GM19463 (cell line): ENCODE results near the gene RREB1.

Experiments used
- ATAC-seq: cut with Tn5 transposase; IDR thresholded peaks from one replicate; pipeline ENCODE4 v1.9.1; 2021; ENCODE audit warnings: mild to moderate bottlenecking, moderate library complexity; ENCODE audit not compliant: unreplicated experiment

Gene RREB1

GRCh38 chr6:7282097-7282906, 174.5 kb downstream of the RREB1 start:
- ATAC-seq: no peak

GRCh38 chr6:7283676-7284075, 175.9 kb downstream of the RREB1 start:
- no peak for ATAC-seq

GRCh38 chr6:7285416-7285815, 177.7 kb downstream of the RREB1 start:
- no peak for ATAC-seq

DNA sequence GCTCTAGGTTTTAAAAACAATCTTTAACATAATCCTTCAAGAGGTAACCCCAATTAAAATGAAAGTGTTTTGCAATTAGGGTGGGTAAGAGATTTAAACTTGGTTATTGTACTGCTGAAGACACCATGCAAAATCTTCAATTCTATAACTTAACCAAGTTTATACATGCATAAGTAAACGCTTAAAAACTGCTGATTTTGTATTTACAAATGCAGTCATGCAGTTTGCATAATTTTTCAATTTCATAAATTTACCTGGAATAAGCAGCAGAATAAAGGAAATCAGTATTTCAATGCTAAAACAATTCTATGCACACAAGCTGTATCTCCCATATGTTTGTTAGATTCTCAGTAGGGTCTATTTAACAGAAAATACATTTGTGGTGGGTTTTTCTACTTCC, 182.3 kb downstream of the RREB1 start:
- ATAC-seq: no peak

DNA sequence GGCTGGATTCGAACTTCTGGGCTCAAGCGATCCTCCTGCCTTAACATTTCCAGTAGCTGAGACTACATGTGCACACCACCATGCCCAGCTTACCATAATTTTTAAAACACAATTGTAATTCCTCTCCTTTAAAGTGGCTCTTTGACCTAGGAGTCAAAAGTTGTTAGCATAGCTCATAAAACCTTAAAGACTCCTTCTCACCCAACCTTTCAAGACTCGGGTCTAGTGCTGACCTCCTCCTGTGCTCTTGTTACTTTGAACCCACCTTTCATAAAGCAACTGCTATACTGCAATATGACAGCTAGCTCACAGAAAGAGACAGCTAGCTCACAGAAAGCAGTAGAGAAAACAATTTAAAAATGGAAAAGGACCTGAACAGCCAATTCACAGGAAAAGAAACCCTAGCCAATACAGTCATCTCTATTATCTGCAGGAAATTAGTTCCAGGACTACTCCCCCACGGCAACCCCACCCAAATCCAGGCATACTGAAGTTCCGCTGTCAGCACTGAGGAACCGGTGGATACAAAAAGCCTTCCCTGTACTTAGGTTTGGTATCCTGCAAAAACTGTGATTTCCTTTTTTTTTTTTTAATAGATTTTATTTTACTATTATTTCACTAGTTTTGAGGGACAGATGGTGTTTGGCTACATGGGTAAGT, 185.0 kb downstream of the RREB1 start:
- ATAC-seq: no peak

GRCh38 chr6:7295916-7296315, 188.2 kb downstream of the RREB1 start:
- no peak for ATAC-seq

DNA sequence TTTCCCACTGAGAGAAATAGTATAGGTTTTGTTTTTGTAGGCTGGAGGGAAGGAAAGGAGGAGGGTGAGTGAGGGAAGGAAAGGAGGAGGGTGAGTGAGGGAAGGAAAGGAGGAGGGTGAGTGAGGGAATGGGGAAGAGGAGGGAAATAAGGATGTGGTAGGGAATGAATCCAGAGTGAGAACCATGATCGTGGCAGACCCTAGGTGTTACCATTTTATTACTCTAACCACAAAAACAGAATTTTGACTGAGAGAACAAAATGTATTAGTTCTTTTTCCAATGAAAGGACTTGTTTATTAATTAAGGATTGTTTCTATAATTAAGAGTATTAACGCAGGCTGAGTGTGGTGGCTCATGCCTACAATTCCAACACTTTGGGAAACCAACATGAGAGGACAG, 188.8 kb downstream of the RREB1 start:
- ATAC-seq: no peak

DNA sequence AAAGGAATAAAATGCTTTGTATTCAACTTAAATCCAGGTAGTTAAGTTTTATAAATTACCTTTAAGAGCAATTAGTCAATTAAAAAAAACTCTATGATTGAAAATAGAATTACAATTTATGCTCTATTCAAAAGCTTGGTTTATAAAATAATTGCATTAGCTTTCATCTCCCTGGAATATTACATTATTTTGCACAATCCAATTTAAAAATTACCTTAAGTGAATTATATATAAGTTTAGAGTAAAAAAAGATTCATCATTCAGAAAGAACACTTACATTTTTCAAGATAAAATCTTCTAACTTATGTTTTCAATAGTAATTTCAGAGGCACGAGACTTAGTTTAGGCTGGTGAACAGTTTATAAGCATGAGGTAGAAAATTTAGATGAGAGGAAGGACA, 190.4 kb downstream of the RREB1 start:
- no peak for ATAC-seq

- ATAC-seq: no peak
Observed at GRCh38 chr6:7300926-7301325, 193.2 kb downstream of the RREB1 start.
